Activated CD4-positive, alpha-beta T cell treated with anti-CD3 and anti-CD28 coated beads for 1 hour (primary cell): ENCODE measurements around the gene ARHGAP6.

ENCODE experiments used
- DNase-seq: peaks from one replicate; pipeline ENCODE4 v3.0.0-alpha.2; 2020

Gene ARHGAP6

GRCh38 chrX:11422525-11422857 lies 243.2 kb downstream of the ARHGAP6 start:
- no peak for DNase-seq

GRCh38 chrX:11421805-11422524 lies 243.8 kb downstream of the ARHGAP6 start:
- DNase-seq: no peak

GRCh38 chrX:11420851-11421250 lies 244.9 kb downstream of the ARHGAP6 start:
- no peak for DNase-seq

GRCh38 chrX:11419102-11419501 lies 246.6 kb downstream of the ARHGAP6 start:
- no peak for DNase-seq

GRCh38 chrX:11416600-11416999 lies 249.1 kb downstream of the ARHGAP6 start:
- DNase-seq: no peak

GRCh38 chrX:11414091-11414490 lies 251.6 kb downstream of the ARHGAP6 start:
- DNase-seq: no peak

GRCh38 chrX:11412715-11413623 lies 252.8 kb downstream of the ARHGAP6 start:
- no peak for DNase-seq

GRCh38 chrX:11409957-11410356 lies 255.8 kb downstream of the ARHGAP6 start:
- no peak for DNase-seq

GRCh38 chrX:11408783-11409182 lies 256.9 kb downstream of the ARHGAP6 start:
- DNase-seq: no peak

- no peak for DNase-seq
These were observed 257.7 kb downstream of the ARHGAP6 start for GRCh38 chrX:11408109-11408405.

GRCh38 chrX:11407331-11408108 lies 258.2 kb downstream of the ARHGAP6 start:
- no peak for DNase-seq

- DNase-seq: no peak
These were observed 259.5 kb downstream of the ARHGAP6 start for GRCh38 chrX:11406109-11406765.

- DNase-seq: no peak
These were observed 262.1 kb downstream of the ARHGAP6 start for GRCh38 chrX:11403631-11404030.

GRCh38 chrX:11401966-11402365 lies 263.8 kb downstream of the ARHGAP6 start:
- DNase-seq: no peak

GRCh38 chrX:11399489-11400094 lies 266.1 kb downstream of the ARHGAP6 start:
- no peak for DNase-seq

GRCh38 chrX:11398785-11399184 lies 266.9 kb downstream of the ARHGAP6 start:
- DNase-seq: no peak

- DNase-seq: no peak
These were observed 267.6 kb downstream of the ARHGAP6 start for GRCh38 chrX:11398139-11398538.

GRCh38 chrX:11397680-11398079 lies 268.0 kb downstream of the ARHGAP6 start:
- DNase-seq: no peak

GRCh38 chrX:11395859-11396258 lies 269.9 kb downstream of the ARHGAP6 start:
- no peak for DNase-seq

- DNase-seq: no peak
These were observed 271.6 kb downstream of the ARHGAP6 start for GRCh38 chrX:11393949-11394654.

- no peak for DNase-seq
These were observed 278.9 kb downstream of the ARHGAP6 start for GRCh38 chrX:11386812-11387211.

- DNase-seq: no peak
These were observed 279.7 kb downstream of the ARHGAP6 start for GRCh38 chrX:11386001-11386523.
